DMS53 (cell line): Measurements from ENCODE around the gene SMOC1.

Experiments used
- DNase-seq: peaks from one replicate; lab custom pipeline; 2025; lab: John Stamatoyannopoulos, UW

Gene SMOC1

GRCh38 chr14:69943084-69943780, 64.0 kb downstream of the SMOC1 start:
- peak; percentile 18 for DNase-seq

- no peak for DNase-seq
Measured at GRCh38 chr14:69945347-69945746, 66.1 kb downstream of the SMOC1 start.

GRCh38 chr14:69945912-69946311, 66.7 kb downstream of the SMOC1 start:
- peak; percentile 83 for DNase-seq

- DNase-seq = no peak
Measured at GRCh38 chr14:69948351-69948750, 69.1 kb downstream of the SMOC1 start.

DNA sequence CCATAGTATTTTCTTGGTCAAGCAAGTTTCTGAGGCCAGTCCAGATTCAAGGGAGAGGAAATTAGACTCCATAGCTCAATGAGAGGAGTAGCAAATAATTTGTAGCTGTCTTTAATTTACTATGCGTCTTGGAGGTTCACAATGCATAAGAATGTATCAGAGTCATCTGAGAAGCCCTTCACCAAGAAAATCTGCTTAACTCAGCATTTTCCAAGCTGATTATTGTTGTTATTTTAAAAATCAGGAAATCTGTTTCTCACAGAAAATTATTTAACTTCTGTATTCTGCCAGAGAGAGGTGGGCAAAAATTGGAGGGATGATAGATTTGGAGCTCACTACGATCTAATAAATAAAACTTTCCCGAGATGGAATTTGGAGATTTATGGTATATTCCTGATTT, 72.0 kb downstream of the SMOC1 start:
- no peak for DNase-seq

GRCh38 chr14:69951935-69952334, 72.7 kb downstream of the SMOC1 start:
- DNase-seq = no peak

GRCh38 chr14:69953266-69953915, 74.2 kb downstream of the SMOC1 start:
- DNase-seq = no peak

GRCh38 chr14:69955855-69956845, 76.9 kb downstream of the SMOC1 start:
- DNase-seq = no peak

DNA sequence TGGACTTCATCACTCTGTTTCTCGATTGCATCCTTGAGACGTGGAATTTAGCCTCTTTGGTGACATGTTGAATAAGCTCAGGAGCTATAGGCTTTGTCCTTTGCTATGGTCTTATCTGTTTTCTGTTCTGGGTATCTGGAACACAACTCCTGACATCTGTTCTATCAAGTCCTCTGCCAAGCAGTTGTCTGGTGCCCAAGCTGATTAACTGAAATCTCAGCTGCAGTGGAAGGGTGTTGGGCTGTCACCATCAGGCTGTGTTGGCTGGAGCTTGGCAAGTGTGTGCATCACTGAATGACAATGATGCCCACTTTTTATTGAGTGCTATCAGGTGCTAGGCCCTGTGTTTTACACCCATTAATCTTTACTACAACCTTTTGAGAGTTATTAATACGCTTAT, 77.8 kb downstream of the SMOC1 start:
- no peak for DNase-seq

GRCh38 chr14:69957986-69958385, 78.8 kb downstream of the SMOC1 start:
- DNase-seq = no peak

GRCh38 chr14:69959136-69959535, 79.9 kb downstream of the SMOC1 start:
- no peak for DNase-seq

DNA sequence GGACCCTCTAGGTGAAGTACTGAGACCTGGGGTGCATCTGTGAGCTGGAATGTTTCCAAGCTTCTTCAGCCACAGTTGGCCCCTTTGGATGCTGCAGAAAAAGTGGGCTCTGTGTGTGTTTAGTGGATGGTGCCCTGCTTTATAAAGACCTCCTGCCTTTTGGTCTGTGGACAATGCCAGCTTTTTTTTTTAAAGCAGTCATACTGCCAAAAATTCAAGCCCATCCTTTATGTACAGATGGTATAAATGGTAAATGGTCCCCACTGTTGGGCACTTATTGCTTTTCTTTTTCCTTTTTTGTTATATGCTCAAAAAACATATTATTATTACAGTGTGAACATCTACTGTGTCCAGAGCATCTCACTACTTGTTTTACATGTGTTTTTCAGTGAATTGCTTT, 81.1 kb downstream of the SMOC1 start:
- DNase-seq = no peak

- DNase-seq = no peak
Measured at GRCh38 chr14:69963966-69964365, 84.8 kb downstream of the SMOC1 start.

- no peak for DNase-seq
Measured at GRCh38 chr14:69964841-69965240, 85.6 kb downstream of the SMOC1 start.

- no peak for DNase-seq
Measured at GRCh38 chr14:69968132-69968531, 88.9 kb downstream of the SMOC1 start.

- no peak for DNase-seq
Measured at GRCh38 chr14:69968681-69969080, 89.5 kb downstream of the SMOC1 start.

- DNase-seq = no peak
Measured at GRCh38 chr14:69972755-69973154, 93.5 kb downstream of the SMOC1 start.

DNA sequence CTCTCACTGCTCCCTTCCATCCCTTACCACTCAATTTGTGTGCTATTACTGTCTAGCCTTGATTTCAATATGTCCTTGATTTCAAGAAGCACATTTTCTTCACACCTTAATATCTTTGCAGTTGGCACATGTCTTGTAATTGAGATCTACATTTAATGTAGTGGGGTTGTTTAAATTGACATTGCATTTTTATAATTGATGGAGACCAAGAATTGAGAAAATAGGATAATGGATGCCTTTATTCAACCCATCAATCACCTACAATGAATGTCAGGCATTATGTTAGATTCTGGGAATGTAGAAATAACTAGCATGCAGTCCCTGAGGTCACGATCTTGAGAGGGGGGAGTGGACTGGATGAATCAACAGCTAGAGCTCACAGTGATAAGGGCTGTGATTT, 94.6 kb downstream of the SMOC1 start:
- no peak for DNase-seq

DNA sequence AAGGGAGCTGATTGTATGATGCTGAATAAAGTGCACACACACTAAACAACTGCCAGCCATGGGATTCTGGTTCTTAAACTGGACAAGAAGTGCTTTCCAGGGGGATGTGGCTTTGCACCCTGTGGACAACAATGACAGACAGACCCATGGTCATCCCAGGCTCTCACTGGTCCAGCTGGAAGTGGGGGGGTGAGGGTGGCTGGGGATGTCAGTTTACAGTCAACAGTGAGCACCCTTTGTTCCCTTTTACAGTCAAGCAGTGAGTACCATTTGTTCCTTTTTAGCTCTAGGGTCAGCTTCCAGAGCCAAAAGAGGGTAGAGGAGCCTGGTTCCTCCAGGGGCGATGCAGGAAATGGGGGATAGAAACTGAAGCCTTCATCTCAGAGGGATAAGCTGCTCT, 100.7 kb downstream of the SMOC1 start:
- DNase-seq = peak; percentile 31

DNA sequence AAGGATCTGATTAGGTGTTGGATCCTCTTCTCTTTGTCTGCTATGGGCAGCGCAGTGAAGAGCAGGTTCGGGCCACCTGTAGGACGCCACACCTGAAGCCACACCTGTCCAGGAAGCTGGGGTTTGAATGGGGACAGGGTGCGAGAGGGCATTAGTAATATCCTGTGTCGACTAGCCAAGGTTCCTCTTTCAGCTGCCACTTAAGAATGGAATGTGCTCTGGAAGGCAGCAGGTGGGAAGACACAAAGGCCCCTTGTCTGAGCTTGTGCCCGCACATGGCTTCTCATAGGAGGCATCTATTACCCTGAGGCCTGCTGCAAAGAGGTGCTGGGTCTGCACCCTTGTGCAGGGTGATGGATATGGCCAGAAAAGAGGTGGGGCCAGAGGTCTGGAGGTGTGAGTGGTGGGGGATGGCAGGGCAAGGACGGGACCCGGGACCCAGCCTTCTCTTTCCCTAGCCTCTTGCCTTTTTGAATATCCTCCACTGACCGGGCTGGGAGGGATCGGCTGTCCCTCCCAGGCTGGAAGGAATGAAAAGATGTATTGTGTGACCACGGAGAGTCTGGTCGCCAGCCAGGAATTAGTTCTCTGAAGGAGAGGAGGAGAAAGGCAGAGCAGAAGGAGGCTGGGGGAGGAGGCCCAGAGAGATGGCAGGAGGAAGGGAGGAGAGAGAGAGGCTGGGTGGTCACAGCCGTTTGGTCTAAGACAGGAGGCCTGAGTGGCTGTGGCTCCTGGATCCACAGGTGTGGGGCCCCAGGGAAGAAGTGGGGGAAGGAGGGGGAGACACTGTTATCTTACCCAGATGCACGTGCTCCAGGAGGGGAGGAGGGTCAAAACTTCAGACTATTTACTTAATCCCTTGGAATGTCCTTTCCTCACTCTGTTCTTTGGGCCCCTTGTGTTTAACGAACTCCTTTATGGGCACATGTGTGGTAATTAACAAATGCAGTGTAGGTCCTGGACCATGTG, 101.5 kb downstream of the SMOC1 start:
- peak; percentile 83 for DNase-seq

GRCh38 chr14:69982220-69982839, 103.1 kb downstream of the SMOC1 start:
- no peak for DNase-seq
